Peyer's patch (tissue), 4 donors: ENCODE measurements around the gene TRRAP. TPM values are rescaled to one million over a fixed set of nuclear protein-coding genes. Genes with fewer than 3 reads are reported as not detected.

Source experiments
- DNase-seq, 3 donors: peaks; one replicate each; pipeline ENCODE4 v3.0.0-alpha.2; 2017 to 2019
- H3K27ac ChIP-seq, 4 donors: fragments of 200-600 bp; sonication (generic); one replicate each; pipeline ENCODE4 v1.5.1; 2016 to 2019
- H3K27me3 ChIP-seq, 2 donors: fragments of 200-600 bp; sonication (generic); one replicate each; pipeline ENCODE4 v1.5.1; 2019
- H3K36me3 ChIP-seq, 3 donors: fragments of 200-600 bp; sonication (generic); one replicate each; pipeline ENCODE4 v1.5.1; 2016 to 2019
- H3K4me1 ChIP-seq, 4 donors: fragments of 200-600 bp; sonication (generic); one replicate each; pipeline ENCODE4 v1.5.1; 2016 to 2019
- H3K4me3 ChIP-seq, 4 donors: fragments of 200-600 bp; sonication (generic); 1 replicate in 3 of 4; 2 replicates in 1 of 4; pipeline ENCODE4 v1.5.1; 2016 to 2019; ENCODE audit warnings: mild to moderate bottlenecking in 1 of 4
- H3K9me3 ChIP-seq, 4 donors: fragments of 200-600 bp; sonication (generic); one replicate each; pipeline ENCODE4 v1.5.1; 2016 to 2019; ENCODE audit warnings: mild to moderate bottlenecking in 1 of 4
- CTCF ChIP-seq, 6 experiments: fragments of 450-650 bp in 4 of 6; fragments of 200-600 bp in 2 of 6; sonication (generic) in 1 of 6; IDR thresholded peaks; one replicate each; pipeline ENCODE4 v1.5.1; 2017 to 2019; ENCODE audit warnings: antibody characterized with exemption in 6 of 6, mild to moderate bottlenecking in 3 of 6, moderate library complexity in 1 of 6
- POLR2A ChIP-seq, 2 donors: fragments of 450-650 bp; IDR thresholded peaks; one replicate each; pipeline ENCODE4 v1.5.1; 2017; ENCODE audit warnings: antibody characterized with exemption in 2 of 2, mild to moderate bottlenecking in 2 of 2, moderate library complexity in 2 of 2
- total RNA-seq, 4 donors: library from RNA; depleted of rRNA; stranded (reverse); fragments of >200 nt; gene quantifications; one replicate each; pipeline ENCODE4 v1.1.0, GENCODE V29; 2016

The TRRAP gene
- total RNA-seq, 4 donors from 2014 or later = 39.2 to 62.3 (median 57.8) TPM

GRCh38 chr7:98974205-98974604, 95.9 kb downstream of the TRRAP start:
- Histone ChIP-seq H3K27ac (no peak overlapping the region), H3K27me3 (no peaks in the 10 kb centered on the region), H3K9me3 (no peaks in the 10 kb centered on the region), H3K4me3 (no peak overlapping the region), H3K36me3 (peaks cover 0 to 100% (median 3%) of the 10 kb centered on the region in 3 donors), H3K4me1 (no peaks in the 10 kb centered on the region)
- no peak for DNase-seq
- TF ChIP-seq POLR2A (IDR thresholded peaks at IDR 0.05) = no peak
- no peak for TF ChIP-seq CTCF (IDR thresholded peaks at IDR 0.05)

- no peaks in the 10 kb centered on the region for H3K9me3 ChIP-seq
- no peaks in the 10 kb centered on the region for H3K4me1 ChIP-seq
- no peak overlapping the region for H3K27ac ChIP-seq
- H3K4me3 ChIP-seq = no peak overlapping the region
- no peak for DNase-seq
- H3K36me3 ChIP-seq = peaks cover 0 to 100% (median 3%) of the 10 kb centered on the region in 3 donors
- TF ChIP-seq CTCF (IDR thresholded peaks at IDR 0.05) = no peak
- no peak for TF ChIP-seq POLR2A (IDR thresholded peaks at IDR 0.05)
- H3K27me3 ChIP-seq = no peaks in the 10 kb centered on the region
Observed at GRCh38 chr7:98974906-98975816, 96.8 kb downstream of the TRRAP start.

GRCh38 chr7:98976396-98977185, 98.3 kb downstream of the TRRAP start:
- peaks cover 0 to 100% (median 3%) of the 10 kb centered on the region in 3 donors for H3K36me3 ChIP-seq

DNA sequence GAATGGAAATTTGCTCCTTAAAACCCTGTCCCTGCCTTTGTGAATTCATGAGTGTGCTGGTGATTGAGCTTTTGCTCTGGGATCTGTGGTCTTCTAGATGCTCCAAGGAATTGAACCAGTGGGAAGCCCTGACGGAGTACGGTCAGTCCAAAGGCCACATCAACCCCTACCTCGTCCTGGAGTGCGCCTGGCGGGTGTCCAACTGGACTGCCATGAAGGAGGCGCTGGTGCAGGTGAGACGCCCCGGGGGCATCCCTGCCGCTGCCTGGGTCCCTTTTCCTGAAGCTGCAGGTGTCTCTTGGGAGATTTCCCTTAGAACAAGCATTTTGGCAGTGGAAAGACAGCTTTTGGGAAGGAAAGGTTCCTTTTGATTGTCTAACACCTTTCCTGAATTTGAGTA, 100.3 kb downstream of the TRRAP start:
- Histone ChIP-seq H3K4me1 (no peaks in the 10 kb centered on the region), H3K36me3 (peaks cover 0 to 100% (median 3%) of the 10 kb centered on the region in 3 donors), H3K9me3 (no peaks in the 10 kb centered on the region), H3K27me3 (no peaks in the 10 kb centered on the region), H3K4me3 (no peak overlapping the region), H3K27ac (no peak overlapping the region)
- DNase-seq = no peak
- TF ChIP-seq POLR2A (IDR thresholded peaks at IDR 0.05) (no peak), CTCF (IDR thresholded peaks at IDR 0.05) (no peak)

More at GRCh38 chr7:98976396-98977185, 98.3 kb downstream of the TRRAP start:
- no peaks in the 10 kb centered on the region for H3K4me1 ChIP-seq
- no peak overlapping the region for H3K27ac ChIP-seq
- no peak for TF ChIP-seq POLR2A (IDR thresholded peaks at IDR 0.05)
- TF ChIP-seq CTCF (IDR thresholded peaks at IDR 0.05) = no peak
- no peaks in the 10 kb centered on the region for H3K27me3 ChIP-seq
- H3K4me3 ChIP-seq = no peak overlapping the region
- DNase-seq = no peak
- no peaks in the 10 kb centered on the region for H3K9me3 ChIP-seq

DNA sequence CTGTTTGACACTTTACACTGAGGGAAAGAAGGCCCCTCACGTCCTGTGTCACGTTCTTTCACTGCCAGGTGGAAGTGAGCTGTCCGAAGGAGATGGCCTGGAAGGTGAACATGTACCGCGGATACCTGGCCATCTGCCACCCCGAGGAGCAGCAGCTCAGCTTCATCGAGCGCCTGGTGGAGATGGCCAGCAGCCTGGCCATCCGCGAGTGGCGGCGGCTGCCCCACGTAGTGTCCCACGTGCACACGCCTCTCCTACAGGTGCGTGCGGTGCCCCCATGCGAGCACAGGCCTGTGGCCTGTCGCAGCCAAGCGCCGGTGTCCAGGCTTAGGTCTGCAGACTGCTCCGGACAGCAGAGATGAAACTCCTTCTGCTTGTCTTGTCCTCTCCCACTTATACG, 103.4 kb downstream of the TRRAP start:
- no peak overlapping the region for H3K27ac ChIP-seq
- H3K9me3 ChIP-seq = no peaks in the 10 kb centered on the region
- no peak overlapping the region for H3K4me3 ChIP-seq
- peaks cover 0 to 100% (median 0%) of the 10 kb centered on the region in 3 donors for H3K36me3 ChIP-seq
- no peaks in the 10 kb centered on the region for H3K4me1 ChIP-seq
- no peak for TF ChIP-seq CTCF (IDR thresholded peaks at IDR 0.05)
- TF ChIP-seq POLR2A (IDR thresholded peaks at IDR 0.05) = no peak
- H3K27me3 ChIP-seq = no peaks in the 10 kb centered on the region
- DNase-seq = no peak
